Heart left ventricle (tissue), 16 donors: ENCODE measurements around the gene LMCD1. TPM values are rescaled to one million over a fixed set of nuclear protein-coding genes. Genes with fewer than 3 reads are reported as not detected.

Source experiments
- ATAC-seq, 4 donors: fragments of 200-7000 bp; cut with Tn5 transposase; one replicate each; pipeline ENCODE4 v1.9.1; 2020 to 2022; ENCODE audit warnings: moderate library complexity in 4 of 4, mild to moderate bottlenecking in 3 of 4, moderate number of reproducible peaks in 1 of 4
- DNase-seq, 5 donors: peaks; one replicate each; pipeline ENCODE4 v3.0.0-alpha.2; 2020
- H3K27ac ChIP-seq, 12 donors: fragments of 200-600 bp; sonication (generic) in 4 of 12; one replicate each; pipeline versions ENCODE4 v1.5.0 to v1.8.0; 2016 to 2022; ENCODE audit warnings: mild to moderate bottlenecking in 2 of 12
- H3K27me3 ChIP-seq, 9 donors: fragments of 200-600 bp; sonication (generic) in 2 of 9; one replicate each; pipeline versions ENCODE4 v1.5.1 to v1.8.0; 2016 to 2022; ENCODE audit warnings: mild to moderate bottlenecking in 3 of 9
- H3K36me3 ChIP-seq, 9 donors: fragments of 200-600 bp; sonication (generic) in 2 of 9; one replicate each; pipeline versions ENCODE4 v1.5.0 to v1.8.0; 2018 to 2022; ENCODE audit warnings: mild to moderate bottlenecking in 2 of 9
- H3K4me1 ChIP-seq, 12 donors: fragments of 200-600 bp; sonication (generic) in 4 of 12; one replicate each; pipeline versions ENCODE4 v1.5.0 to v1.8.0; 2016 to 2022; ENCODE audit warnings: mild to moderate bottlenecking in 3 of 12
- H3K4me3 ChIP-seq, 12 donors: fragments of 200-600 bp; sonication (generic) in 4 of 12; one replicate each; pipeline versions ENCODE4 v1.5.0 to v1.8.0; 2017 to 2022; ENCODE audit warnings: mild to moderate bottlenecking in 9 of 12, moderate library complexity in 4 of 12
- H3K9me3 ChIP-seq, 12 donors: fragments of 200-600 bp; sonication (generic) in 4 of 12; one replicate each; pipeline versions ENCODE4 v1.5.0 to v1.8.0; 2016 to 2022; ENCODE audit warnings: mild to moderate bottlenecking in 1 of 12
- POLR2A ChIP-seq, 2 donors: fragments of 450-650 bp; IDR thresholded peaks; one replicate each; pipeline ENCODE4 v1.6.1; 2017; ENCODE audit warnings: antibody characterized with exemption in 2 of 2, mild to moderate bottlenecking in 2 of 2, moderate library complexity in 2 of 2
- WGBS, 4 donors: extraction: QIAGEN DNeasy Blood & Tissue Kit in 2 of 4; methylation state at CpG; one replicate each; pipeline versions ENCODE4 v1.1.5 to v1.1.7; 2013 to 2018; 5-methylcytosine and 5-hydroxymethylcytosine counted together
- intact Hi-C, 10 donors: fragments of 100-400 bp; cut with DNase I; formaldehyde crosslinking; loops; one replicate each; pipeline versions ENCODE4 v1.11.1 to v1.14.2; 2022
- long read RNA-seq, 3 donors: library from polyadenylated mRNA; unstranded; transcript quantifications; one replicate each; pipeline ENCODE4 v2.0.0, GENCODE V29; 2020 to 2021
- polyA plus RNA-seq, 2 donors: library from polyadenylated mRNA; stranded (reverse); fragments of 200-250 nt; gene quantifications; one replicate each; pipeline ENCODE4 v1.2.3, GENCODE V29; 2013
- total RNA-seq, 9 donors: library from RNA; depleted of rRNA in 2 of 9; stranded (reverse); fragments of >200 nt in 2 of 9; fragmentation: NEBNext Ultra II Directional in 3 of 9; extraction: Animal tissue kit (Norgen Biotek cat#: 25700) in 3 of 9; gene quantifications; one replicate each; pipeline versions ENCODE4 v1.1.0 to v1.2.4, GENCODE V29; 2016 to 2023
- TF ChIP-seq, protein P1 (sequence below), 12 donors: fragments of 200-600 bp; sonication (generic) in 4 of 12; IDR thresholded peaks; one replicate each; pipeline versions ENCODE4 v1.5.0 to v1.8.0; 2018 to 2022; ENCODE audit warnings: antibody characterized with exemption in 12 of 12, mild to moderate bottlenecking in 5 of 12
- donor health status: ischemic (EF 13 %, LVEDD 7.1; RV severe dilation, severe dysfunction).
- donor health status: healthy with polysubstance abuse.
- donor health status: DM: no; HTN: yes; CAD: no.
- donor health status: DM: no; HTN: no; CAD: no.
- donor health status: ischemic (EF 25% LVEDD 6.9; RV normal size, moderate dysfunction).
- donor health status: ischemic (EF 25% LVEDD 5.7; RV mildly dilated, moderate dysfunction).
- donor health status: healthy.
- donor health status: DM: yes; HTN: yes; CAD: no.
- donor health status: ischemic (EF 35%, LVEDD 5.7; RV mildly dilated, moderate dysfunction).
- donor health status: nonischemic (EF 11% LVEDD 7.7; RV severe dilation, severe dysfunction).
- donor health status: DM: yes; HTN: yes; CAD: no.
- donor health status: PGD.
- donor health status: ischemic (EF 29% LVEDD 5.4; RV normal size, mild dysfunction).
- donor health status: nonischemic (EF 23%, LVEDD 6.1; RV moderate dilation, normal function).

The LMCD1 gene, protein sequence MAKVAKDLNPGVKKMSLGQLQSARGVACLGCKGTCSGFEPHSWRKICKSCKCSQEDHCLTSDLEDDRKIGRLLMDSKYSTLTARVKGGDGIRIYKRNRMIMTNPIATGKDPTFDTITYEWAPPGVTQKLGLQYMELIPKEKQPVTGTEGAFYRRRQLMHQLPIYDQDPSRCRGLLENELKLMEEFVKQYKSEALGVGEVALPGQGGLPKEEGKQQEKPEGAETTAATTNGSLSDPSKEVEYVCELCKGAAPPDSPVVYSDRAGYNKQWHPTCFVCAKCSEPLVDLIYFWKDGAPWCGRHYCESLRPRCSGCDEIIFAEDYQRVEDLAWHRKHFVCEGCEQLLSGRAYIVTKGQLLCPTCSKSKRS
- total RNA-seq, result 100 to 1,000 TPM in 1 of 9 donors, 10 to 100 TPM in 8; 36.8 to 382 (median 54.6) TPM
- polyA plus RNA-seq, result 100 to 1,000 TPM in 1 of 2 donors, 10 to 100 TPM in 1; 34.9 to 661 TPM
- long read RNA-seq, donor 1, full-length matches to known transcripts, result 40 of 53 reads
- long read RNA-seq, donor 1, partial matches to known transcripts, result 8 of 53 reads
- long read RNA-seq, donor 1, other reads (novel, unspliced or antisense), result 5 of 53 reads
- long read RNA-seq, donor 2, full-length matches to known transcripts, result 259 of 287 reads
- long read RNA-seq, donor 2, partial matches to known transcripts, result 10 of 287 reads
- long read RNA-seq, donor 2, other reads (novel, unspliced or antisense), result 18 of 287 reads
- long read RNA-seq, donor 3, full-length matches to known transcripts, result 220 of 267 reads
- long read RNA-seq, donor 3, partial matches to known transcripts, result 38 of 267 reads
- long read RNA-seq, donor 3, other reads (novel, unspliced or antisense), result 9 of 267 reads

DNA sequence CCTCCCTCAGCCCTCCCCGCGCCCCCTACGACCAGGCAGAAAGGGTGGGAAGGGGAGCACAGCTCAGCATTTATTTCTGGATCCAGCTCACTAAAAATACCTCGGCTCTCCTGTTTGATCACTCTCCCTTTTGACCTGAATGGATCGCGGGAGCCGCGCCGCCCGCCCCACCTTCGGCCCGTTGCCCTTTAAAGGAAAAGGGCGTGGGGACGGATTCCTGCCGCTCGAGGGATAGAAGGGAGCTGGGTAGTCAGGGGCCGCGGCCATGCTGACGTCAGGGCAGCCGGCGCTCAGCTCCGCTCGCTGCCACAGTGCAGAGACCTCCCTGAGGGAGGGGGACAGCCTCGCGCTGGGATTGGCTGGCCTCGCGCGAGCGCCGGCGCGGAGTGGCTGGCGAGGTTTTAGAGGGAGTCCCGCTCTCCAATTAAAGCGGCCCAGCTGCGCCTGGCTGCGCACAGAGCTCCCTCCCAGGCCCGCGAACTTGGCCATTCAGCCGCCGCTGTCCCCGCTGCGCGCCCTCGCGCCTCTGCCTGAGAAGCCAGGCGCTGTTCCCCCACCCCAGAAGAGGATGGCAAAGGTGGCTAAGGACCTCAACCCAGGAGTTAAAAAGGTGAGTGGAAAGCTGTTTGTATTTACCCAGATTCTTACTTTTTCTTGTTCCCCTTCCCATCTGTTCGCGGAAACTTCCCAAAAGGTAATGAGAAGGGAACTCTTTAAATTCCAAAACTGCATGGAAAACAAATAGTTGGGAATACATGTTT is at the start of gene LMCD1:
LMCD1 (plus strand) TSS at position 453 of the 761 bp plus-strand sequence; CDS start at position 569, 116 bp downstream.
- H3K36me3 ChIP-seq, result peaks cover 0 to 3% (median 0%) of the 10 kb centered on the region in 9 donors
- WGBS, 4 donors, result 1% methylated on average over 39 to 49 of the region's 49 CpGs
- peak within 1 kb of the TSS; percentile 82 to 97 (median 93) for H3K27ac ChIP-seq
- H3K9me3 ChIP-seq, result no peaks in the 10 kb centered on the region
- TF ChIP-seq POLR2A (IDR thresholded peaks at IDR 0.05), result peak in 1 of 2 donors; percentile 89
- TF ChIP-seq, protein P1, sequence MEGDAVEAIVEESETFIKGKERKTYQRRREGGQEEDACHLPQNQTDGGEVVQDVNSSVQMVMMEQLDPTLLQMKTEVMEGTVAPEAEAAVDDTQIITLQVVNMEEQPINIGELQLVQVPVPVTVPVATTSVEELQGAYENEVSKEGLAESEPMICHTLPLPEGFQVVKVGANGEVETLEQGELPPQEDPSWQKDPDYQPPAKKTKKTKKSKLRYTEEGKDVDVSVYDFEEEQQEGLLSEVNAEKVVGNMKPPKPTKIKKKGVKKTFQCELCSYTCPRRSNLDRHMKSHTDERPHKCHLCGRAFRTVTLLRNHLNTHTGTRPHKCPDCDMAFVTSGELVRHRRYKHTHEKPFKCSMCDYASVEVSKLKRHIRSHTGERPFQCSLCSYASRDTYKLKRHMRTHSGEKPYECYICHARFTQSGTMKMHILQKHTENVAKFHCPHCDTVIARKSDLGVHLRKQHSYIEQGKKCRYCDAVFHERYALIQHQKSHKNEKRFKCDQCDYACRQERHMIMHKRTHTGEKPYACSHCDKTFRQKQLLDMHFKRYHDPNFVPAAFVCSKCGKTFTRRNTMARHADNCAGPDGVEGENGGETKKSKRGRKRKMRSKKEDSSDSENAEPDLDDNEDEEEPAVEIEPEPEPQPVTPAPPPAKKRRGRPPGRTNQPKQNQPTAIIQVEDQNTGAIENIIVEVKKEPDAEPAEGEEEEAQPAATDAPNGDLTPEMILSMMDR (IDR thresholded peaks at IDR 0.05), result peak in 9 of 12 donors; percentile 8 to 52 (median 37)
- ATAC-seq (peak; percentile 97 to 99 (median 98)), DNase-seq (peak; percentile 97 to 98 (median 98))
- intact Hi-C loops, result loop anchor here in 7 of 10 donors (5.0 to 10.0 kb wide), 4 partner anchors 54 to 59 kb away; no protein-coding TSS in a partner anchor
- H3K27me3 ChIP-seq, result no peaks in the 10 kb centered on the region
- H3K4me1 ChIP-seq, result peaks cover 5 to 79% (median 58%) of the 10 kb centered on the region in 12 donors
- H3K4me3 ChIP-seq, result peak within 1 kb of the TSS; percentile 35 to 73 (median 58)

DNA sequence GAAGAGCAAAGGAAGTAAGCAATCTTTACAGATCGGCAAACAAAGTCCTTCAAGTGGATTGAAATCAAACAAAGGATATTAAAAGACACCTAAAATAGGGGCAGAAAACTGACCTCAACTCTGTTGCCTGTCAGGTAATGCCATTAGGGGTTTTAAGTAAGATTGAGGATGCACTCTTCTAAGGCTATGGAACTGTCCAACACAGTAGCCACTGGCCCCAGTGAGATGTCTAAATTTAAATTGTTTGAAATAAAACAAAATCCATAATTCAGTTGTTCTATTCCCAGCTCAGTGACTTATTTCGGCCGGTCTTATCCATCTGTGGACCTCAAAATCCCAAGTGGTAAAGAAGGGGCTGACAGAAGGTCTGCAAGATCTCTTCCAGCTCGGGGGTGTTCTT is 49.5 kb upstream of the LMCD1 start:
- H3K27ac ChIP-seq, result no peak overlapping the region
- H3K4me3 ChIP-seq, result no peak overlapping the region
- TF ChIP-seq POLR2A (IDR thresholded peaks at IDR 0.05), result no peak
- TF ChIP-seq, protein P1 (IDR thresholded peaks at IDR 0.05), result no peak
- DNase-seq (no peak), ATAC-seq (no peak)
- H3K36me3 ChIP-seq, result no peaks in the 10 kb centered on the region
- 74 to 87% (median 82%) methylated on average over 4 of the region's 4 CpGs for WGBS, 4 donors
- H3K4me1 ChIP-seq, result peaks cover 0 to 12% (median 2%) of the 10 kb centered on the region in 12 donors
- no peaks in the 10 kb centered on the region for H3K9me3 ChIP-seq
- intact Hi-C loops, result no loop called here
- no peaks in the 10 kb centered on the region for H3K27me3 ChIP-seq

DNA sequence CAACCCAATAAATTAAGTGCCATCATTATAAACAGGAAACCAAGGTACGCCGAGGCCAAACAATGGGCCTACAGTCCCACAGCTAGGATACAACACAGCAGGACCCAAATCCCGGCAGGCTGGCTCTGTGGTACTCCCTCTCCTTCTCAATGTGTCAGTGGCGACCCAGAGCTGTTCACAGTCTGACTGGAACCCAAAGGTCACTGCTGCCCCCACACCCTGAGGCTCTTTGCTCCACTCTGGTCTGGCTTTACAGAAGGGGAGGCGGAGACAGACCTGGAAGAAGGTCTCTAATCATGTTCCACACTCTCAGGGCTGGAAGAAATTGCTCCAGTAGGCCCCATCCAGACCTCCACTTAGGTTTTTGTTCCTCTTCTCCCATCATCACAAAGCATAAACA is 48.5 kb upstream of the LMCD1 start:
- H3K36me3 ChIP-seq, result no peaks in the 10 kb centered on the region
- ATAC-seq (no peak), DNase-seq (no peak)
- peaks cover 0 to 12% (median 2%) of the 10 kb centered on the region in 12 donors for H3K4me1 ChIP-seq
- H3K4me3 ChIP-seq, result no peak overlapping the region
- no peaks in the 10 kb centered on the region for H3K27me3 ChIP-seq
- TF ChIP-seq POLR2A (IDR thresholded peaks at IDR 0.05), result no peak
- TF ChIP-seq, protein P1 (IDR thresholded peaks at IDR 0.05), result no peak
- intact Hi-C loops, result no loop called here
- no peaks in the 10 kb centered on the region for H3K9me3 ChIP-seq
- H3K27ac ChIP-seq, result no peak overlapping the region
- WGBS, 4 donors, result 93 to 99% (median 94%) methylated on average over 4 to 5 of the region's 5 CpGs
